ENCODE data around the gene MYH15. TPM values are rescaled to one million over a fixed set of nuclear protein-coding genes. Genes with fewer than 3 reads are reported as not detected.

The MYH15 gene
- total RNA-seq, 1 experiment from 2014 or later, result 0.09 TPM

DNA sequence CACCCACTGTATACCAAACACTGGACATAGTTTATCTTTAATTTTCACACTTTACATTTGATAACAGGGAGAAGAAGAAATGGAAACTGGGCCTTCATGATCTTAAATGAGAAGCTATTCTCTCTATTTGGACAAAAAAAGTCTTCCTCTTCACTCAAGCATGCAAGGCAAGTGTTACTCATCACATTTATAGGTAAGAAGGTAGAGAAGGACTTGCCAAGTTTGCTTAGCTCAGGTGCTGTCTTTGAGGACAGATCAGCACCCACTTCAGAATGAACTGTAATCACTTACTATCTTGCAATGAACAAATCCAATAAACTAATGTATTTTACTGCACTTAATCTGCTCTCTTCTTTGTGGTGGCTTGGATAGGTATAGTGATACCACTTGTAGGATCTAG lies 1.1 kb upstream of the MYH15 start (continued):
- TF ChIP-seq, protein P1, sequence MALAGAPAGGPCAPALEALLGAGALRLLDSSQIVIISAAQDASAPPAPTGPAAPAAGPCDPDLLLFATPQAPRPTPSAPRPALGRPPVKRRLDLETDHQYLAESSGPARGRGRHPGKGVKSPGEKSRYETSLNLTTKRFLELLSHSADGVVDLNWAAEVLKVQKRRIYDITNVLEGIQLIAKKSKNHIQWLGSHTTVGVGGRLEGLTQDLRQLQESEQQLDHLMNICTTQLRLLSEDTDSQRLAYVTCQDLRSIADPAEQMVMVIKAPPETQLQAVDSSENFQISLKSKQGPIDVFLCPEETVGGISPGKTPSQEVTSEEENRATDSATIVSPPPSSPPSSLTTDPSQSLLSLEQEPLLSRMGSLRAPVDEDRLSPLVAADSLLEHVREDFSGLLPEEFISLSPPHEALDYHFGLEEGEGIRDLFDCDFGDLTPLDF (CRISPR knock-in tag; IDR thresholded peaks at IDR 0.05), result no peak
- TF ChIP-seq AFF4 (CRISPR knock-in tag; IDR thresholded peaks at IDR 0.05; ENCODE audit: borderline replicate concordance), result no peak
- no peak for TF ChIP-seq NFATC4 (CRISPR knock-in tag; IDR thresholded peaks at IDR 0.05)
- no peak for TF ChIP-seq ZNF423 (CRISPR knock-in tag; IDR thresholded peaks at IDR 0.05)

GRCh38 chr3:108511055-108511454 lies 659 bp upstream of the MYH15 start:
- no peak for DNase-seq (ENCODE audit: low spot score)
- Mint-ChIP-seq H3K27me3 (ENCODE audit: low read depth) (no peaks in the 10 kb centered on the region), H3K4me1 (peaks cover 7% of the 10 kb centered on the region), H3K4me3 (no peak overlapping the region), H3K9me3 (no peaks in the 10 kb centered on the region), H3K36me3 (no peaks in the 10 kb centered on the region), H3K27ac (no peak overlapping the region)
- no peak for ATAC-seq
- POLR2A ChIA-PET, result no interaction called here
- CTCF ChIA-PET, result no interaction called here
- TF ChIP-seq ATF6 (CRISPR knock-in tag; IDR thresholded peaks at IDR 0.05), result no peak
- TF ChIP-seq FOXP1 (CRISPR knock-in tag; IDR thresholded peaks at IDR 0.05; ENCODE audit: borderline replicate concordance), result no peak

DNA sequence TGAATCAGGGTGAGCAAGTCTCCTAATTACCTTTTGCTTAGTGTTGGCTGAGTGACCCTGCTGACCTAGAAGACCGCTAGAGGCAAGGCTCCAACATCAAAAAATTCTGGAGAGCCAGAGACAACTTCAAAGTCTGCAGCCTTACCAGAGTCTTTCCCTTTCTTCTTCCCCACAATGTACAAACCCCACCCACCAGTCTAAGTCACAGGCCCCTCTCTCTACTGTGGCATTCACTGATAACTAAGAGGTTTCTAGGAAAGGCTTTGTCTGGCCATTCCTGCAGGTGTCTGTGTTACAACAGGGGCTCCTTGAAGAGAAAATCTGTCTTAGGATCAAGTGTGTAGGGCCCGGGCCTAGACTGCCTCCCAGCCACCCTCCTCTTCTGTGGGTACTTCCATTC lies 525 bp downstream of the MYH15 start:
- H3K4me1 Mint-ChIP-seq, result peaks cover 7% of the 10 kb centered on the region
- ATAC-seq (no peak), DNase-seq (ENCODE audit: low spot score) (no peak)
- no peaks in the 10 kb centered on the region for H3K9me3 Mint-ChIP-seq
- H3K27me3 Mint-ChIP-seq (ENCODE audit: low read depth), result no peaks in the 10 kb centered on the region
- TF ChIP-seq, protein P2, sequence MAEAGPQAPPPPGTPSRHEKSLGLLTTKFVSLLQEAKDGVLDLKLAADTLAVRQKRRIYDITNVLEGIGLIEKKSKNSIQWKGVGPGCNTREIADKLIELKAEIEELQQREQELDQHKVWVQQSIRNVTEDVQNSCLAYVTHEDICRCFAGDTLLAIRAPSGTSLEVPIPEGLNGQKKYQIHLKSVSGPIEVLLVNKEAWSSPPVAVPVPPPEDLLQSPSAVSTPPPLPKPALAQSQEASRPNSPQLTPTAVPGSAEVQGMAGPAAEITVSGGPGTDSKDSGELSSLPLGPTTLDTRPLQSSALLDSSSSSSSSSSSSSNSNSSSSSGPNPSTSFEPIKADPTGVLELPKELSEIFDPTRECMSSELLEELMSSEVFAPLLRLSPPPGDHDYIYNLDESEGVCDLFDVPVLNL (CRISPR knock-in tag; IDR thresholded peaks at IDR 0.05; ENCODE audit: borderline replicate concordance, low read depth), result no peak
- no peak for TF ChIP-seq JUN (CRISPR knock-in tag; IDR thresholded peaks at IDR 0.05)
- TF ChIP-seq ATF3 (CRISPR knock-in tag; conservative IDR thresholded peaks at IDR 0.05), result no peak
- TF ChIP-seq FOXJ3 (CRISPR knock-in tag; IDR thresholded peaks at IDR 0.05; ENCODE audit: borderline replicate concordance), result no peak
- no peak for TF ChIP-seq TEAD1 (CRISPR knock-in tag; IDR thresholded peaks at IDR 0.05)
- no peak for TF ChIP-seq HMGXB4 (CRISPR knock-in tag; IDR thresholded peaks at IDR 0.05)
- TF ChIP-seq MXD4 (CRISPR knock-in tag; IDR thresholded peaks at IDR 0.05; ENCODE audit: borderline replicate concordance), result no peak
- no peak for TF ChIP-seq GRHL2 (CRISPR knock-in tag; IDR thresholded peaks at IDR 0.05; ENCODE audit: insufficient replicate concordance, severe bottlenecking)
- TF ChIP-seq SP1 (CRISPR knock-in tag; conservative IDR thresholded peaks at IDR 0.05), result no peak
- no peak for TF ChIP-seq USF1 (CRISPR knock-in tag; IDR thresholded peaks at IDR 0.05)
- H3K36me3 Mint-ChIP-seq, result no peaks in the 10 kb centered on the region
- POLR2A ChIA-PET, result interaction anchor here (0.7 kb wide), 1 partner anchor 236 kb away, joined by 3 read pairs; no protein-coding TSS in a partner anchor
- no peak overlapping the region for H3K4me3 Mint-ChIP-seq
- no peak overlapping the region for H3K27ac Mint-ChIP-seq
- CTCF ChIA-PET, result interaction anchor here (1.2 kb wide), 1 partner anchor 43 kb away, joined by 3 read pairs; no protein-coding TSS in a partner anchor
